Measurements from ENCODE around the gene MGST2. TPM values are rescaled to one million over a fixed set of nuclear protein-coding genes. Genes with fewer than 3 reads are reported as not detected.

MGST2 gene
- polyA plus RNA-seq, 3 donors: 41.7 to 221 (median 153) TPM

GRCh38 chr4:139736661-139737060, 71.0 kb downstream of the MGST2 start:
- peaks cover 5% of the 10 kb centered on the region for H3K79me2 ChIP-seq (ENCODE audit: insufficient read depth, low read length)
- peaks cover 0 to 1% (median 1%) of the 10 kb centered on the region in 3 donors for H3K27me3 Mint-ChIP-seq (ENCODE audit: low read depth in 3 of 3)
- H3K4me3 Mint-ChIP-seq: peak overlapping the region in 1 of 2 donors; percentile 53

More at GRCh38 chr4:139736661-139737060, 71.0 kb downstream of the MGST2 start:
- peak overlapping the region in 1 of 2 donors; percentile 60 for H3K27ac ChIP-seq (ENCODE audit: low read depth in 1 of 2, low read length in 2 of 2)
- H3K27me3 ChIP-seq (ENCODE audit: control insufficient read depth in 2 of 2, insufficient read depth in 2 of 2, low read length in 2 of 2): no peaks in the 10 kb centered on the region
- H3K4me2 ChIP-seq (replicated peaks; ENCODE audit: extremely low read depth, low read length, poor library complexity, severe bottlenecking): peak overlapping the region; percentile 90
- intact Hi-C loops (cut with micrococcal nuclease): loop anchor here (5.0 to 10.0 kb wide), 5 partner anchors 76 to 618 kb away; partner anchors contain the start of gene MAML3 (in 2 of the 2)
- no peaks in the 10 kb centered on the region for H3K9me3 ChIP-seq (replicated peaks in 1 of 2; ENCODE audit: control insufficient read depth in 1 of 2, insufficient read depth in 1 of 2, low read length in 2 of 2)
- H2AFZ ChIP-seq (ENCODE audit: insufficient read depth, low read depth, low read length, poor library complexity, severe bottlenecking): no peak overlapping the region
- DNase-seq: peak in 2 of 3 donors; percentile 23 to 40
- peak overlapping the region in 1 of 3 experiments; percentile 81 for H3K4me3 ChIP-seq (replicated peaks in 1 of 3; ENCODE audit: low read depth in 2 of 3, low read length in 3 of 3)
- H3K27ac Mint-ChIP-seq: peak overlapping the region; percentile 19 to 92 (median 81)
- H3K4me1 ChIP-seq (ENCODE audit: control insufficient read depth in 1 of 2, insufficient read depth in 2 of 2, low read length in 2 of 2): peaks cover 56 to 74% of the 10 kb centered on the region in 2 donors
- H3K36me3 ChIP-seq (replicated peaks in 1 of 2; ENCODE audit: control insufficient read depth in 1 of 2, insufficient read depth in 2 of 2, low read length in 2 of 2): no peaks in the 10 kb centered on the region
- no peak for TF ChIP-seq CTCF (IDR thresholded peaks at IDR 0.05)
- no peaks in the 10 kb centered on the region for H4K20me1 ChIP-seq (ENCODE audit: insufficient read depth, low read length)
- H3K36me3 Mint-ChIP-seq: peaks cover under 1 to 6% of the 10 kb centered on the region in 2 donors
- H3K4me1 Mint-ChIP-seq: peaks cover 68% of the 10 kb centered on the region
- H3K9ac ChIP-seq (ENCODE audit: insufficient read depth, low read length, poor library complexity, severe bottlenecking): no peak overlapping the region
- H3K9me3 Mint-ChIP-seq: peaks cover 0 to 1% (median 0%) of the 10 kb centered on the region in 7 donors
- 0% methylated on average over 1 of the region's 2 CpGs for WGBS (ENCODE audit: insufficient coverage)

All from CD14-positive monocyte (primary cell).